Left forelimb (tissue), 1 donor: ENCODE data around the gene CLSTN2.
A peak's percentile ranks its signal among the peaks of the same experiment; 100 is the strongest.

ENCODE experiments used
- DNase-seq: peaks from one replicate; pipeline ENCODE4 v3.0.0-alpha.2; 2018; ENCODE audit warnings: low spot score

Gene CLSTN2

GRCh38 chr3:140555666-140556065 lies 620.7 kb downstream of the CLSTN2 start:
- DNase-seq = no peak

GRCh38 chr3:140557476-140557875 lies 622.5 kb downstream of the CLSTN2 start:
- no peak for DNase-seq

- no peak for DNase-seq
Observed at GRCh38 chr3:140559546-140559945, 624.6 kb downstream of the CLSTN2 start.

GRCh38 chr3:140563206-140563760 lies 628.3 kb downstream of the CLSTN2 start:
- DNase-seq = no peak

GRCh38 chr3:140568131-140568530 lies 633.1 kb downstream of the CLSTN2 start:
- no peak for DNase-seq

GRCh38 chr3:140568842-140569520 lies 634.0 kb downstream of the CLSTN2 start:
- DNase-seq = no peak

GRCh38 chr3:140570602-140571001 lies 635.6 kb downstream of the CLSTN2 start:
- DNase-seq = no peak

- peak; percentile 40 for DNase-seq
Observed at GRCh38 chr3:140571836-140572235, 636.9 kb downstream of the CLSTN2 start.

GRCh38 chr3:140572334-140572733 lies 637.3 kb downstream of the CLSTN2 start:
- DNase-seq = no peak

GRCh38 chr3:140573011-140573410 lies 638.0 kb downstream of the CLSTN2 start:
- DNase-seq = no peak

GRCh38 chr3:140574375-140574774 lies 639.4 kb downstream of the CLSTN2 start:
- DNase-seq = no peak

GRCh38 chr3:140576449-140576848 lies 641.5 kb downstream of the CLSTN2 start:
- DNase-seq = no peak

- DNase-seq = no peak
Observed at GRCh38 chr3:140577911-140578310, 642.9 kb downstream of the CLSTN2 start.

GRCh38 chr3:140579260-140579659 lies 644.3 kb downstream of the CLSTN2 start:
- DNase-seq = no peak

- no peak for DNase-seq
Observed at GRCh38 chr3:140580746-140581145, 645.8 kb downstream of the CLSTN2 start.

- DNase-seq = no peak
Observed at GRCh38 chr3:140584549-140584948, 649.6 kb downstream of the CLSTN2 start.

- no peak for DNase-seq
Observed at GRCh38 chr3:140585828-140586227, 650.8 kb downstream of the CLSTN2 start.

GRCh38 chr3:140586311-140586710 lies 651.3 kb downstream of the CLSTN2 start:
- DNase-seq = no peak

- no peak for DNase-seq
Observed at GRCh38 chr3:140588558-140588957, 653.6 kb downstream of the CLSTN2 start.

GRCh38 chr3:140593766-140594165 lies 658.8 kb downstream of the CLSTN2 start:
- DNase-seq = no peak

GRCh38 chr3:140595295-140595694 lies 660.3 kb downstream of the CLSTN2 start:
- no peak for DNase-seq

GRCh38 chr3:140597364-140597763 lies 662.4 kb downstream of the CLSTN2 start:
- DNase-seq = no peak

GRCh38 chr3:140597792-140598191 lies 662.8 kb downstream of the CLSTN2 start:
- DNase-seq = no peak

- DNase-seq = no peak
Observed at GRCh38 chr3:140599009-140599408, 664.0 kb downstream of the CLSTN2 start.
